ENCODE data around the gene LTBP1.

The LTBP1 gene

DNA sequence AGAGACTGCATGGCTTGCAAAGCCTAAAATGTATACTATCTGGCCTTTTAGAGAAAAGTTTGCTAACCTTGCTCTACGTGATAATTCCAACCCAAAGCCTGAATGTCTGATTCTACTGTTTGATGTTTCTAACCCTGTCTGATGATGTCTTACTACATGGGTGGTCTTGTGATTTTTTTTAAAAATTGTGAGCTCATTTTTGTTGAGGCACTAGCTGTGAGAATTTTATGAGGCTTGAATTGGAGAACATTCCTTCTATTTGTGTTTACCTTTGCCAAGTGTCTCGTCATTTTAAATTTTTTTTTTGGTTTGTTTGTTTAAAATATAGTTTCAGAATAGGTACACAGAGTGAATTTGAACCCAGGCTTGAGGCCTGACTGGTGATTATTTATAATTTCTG lies 15.2 kb upstream of the LTBP1 start:
- DNase-seq (ENCODE audit: low read depth, low spot score) = no peak

DNA sequence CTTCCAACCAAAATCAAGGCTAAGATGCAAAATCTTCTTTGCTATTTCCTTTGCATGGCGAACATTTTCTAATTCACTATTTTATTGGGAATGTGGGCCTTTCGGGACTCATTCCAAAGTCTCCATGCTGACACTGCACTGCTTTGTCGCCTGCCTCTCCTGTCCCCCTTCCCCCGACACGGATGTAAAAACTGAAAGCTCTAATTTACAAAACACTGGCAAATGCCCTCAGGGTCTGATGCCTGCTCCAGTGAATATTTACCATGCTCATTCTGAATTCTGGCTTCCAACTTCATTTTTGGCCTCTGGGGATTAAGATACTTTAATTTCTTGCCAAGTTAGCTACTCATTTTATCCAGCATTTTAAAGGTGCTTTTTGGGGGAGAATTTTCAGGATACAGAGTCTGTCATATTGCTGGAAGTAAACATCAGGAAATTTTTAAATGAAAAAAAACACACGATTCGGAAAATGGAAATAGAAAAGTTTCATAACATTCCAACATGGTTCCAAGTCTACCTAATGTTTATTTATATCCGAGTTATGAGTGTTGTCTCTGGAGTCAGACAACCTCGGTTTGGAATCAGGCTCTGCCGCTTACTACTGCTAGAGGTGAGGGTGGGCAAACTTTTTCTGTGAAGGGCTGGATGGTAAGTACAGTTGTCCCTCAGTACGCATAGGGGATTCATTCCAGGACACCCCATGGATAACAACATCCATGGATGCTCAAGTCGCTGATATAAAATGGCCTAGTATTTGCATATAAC lies 14.6 kb upstream of the LTBP1 start:
- peak; percentile 28 for DNase-seq (ENCODE audit: low read depth, low spot score)

DNA sequence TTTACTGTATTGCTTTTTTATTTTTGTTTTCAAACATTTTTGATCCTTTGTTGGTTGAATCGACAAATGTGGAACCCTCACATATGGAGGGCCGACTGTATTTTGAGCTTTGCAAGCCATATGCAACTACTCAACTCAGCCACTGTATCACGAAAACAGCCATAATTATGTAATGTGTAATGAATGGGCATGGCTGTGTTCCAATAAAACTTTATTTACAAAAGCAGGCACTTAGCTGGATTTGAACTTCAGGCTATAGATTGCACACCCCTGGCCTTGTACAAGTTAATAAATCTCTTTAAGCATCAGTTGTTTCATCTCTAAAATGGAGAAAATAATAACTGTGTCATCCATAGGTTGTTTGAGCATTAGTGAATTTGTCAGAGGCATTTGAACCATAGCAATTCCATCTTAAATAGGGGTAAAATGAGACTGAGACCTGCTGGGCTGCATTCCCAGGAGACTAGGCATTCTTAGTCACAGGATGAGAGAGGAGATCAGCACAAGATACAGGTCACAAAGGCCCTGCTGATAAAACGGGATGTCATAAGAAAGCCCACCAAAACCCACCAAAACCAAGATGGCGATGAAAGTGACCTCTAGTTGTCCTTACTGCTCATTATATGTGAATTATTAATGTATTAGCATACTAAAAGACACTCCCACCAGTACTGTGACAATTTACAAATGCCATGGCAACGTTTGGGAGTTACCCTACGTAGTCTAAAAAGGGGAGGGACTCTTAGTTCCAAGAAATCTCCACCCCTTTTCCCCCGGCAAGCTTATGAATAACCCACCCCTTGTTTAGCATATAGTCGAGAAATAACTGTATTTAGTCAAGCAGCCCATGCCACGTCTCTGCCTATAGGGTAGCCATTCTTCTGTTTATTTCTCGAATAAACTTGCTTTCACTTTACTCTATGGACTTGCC lies 13.7 kb upstream of the LTBP1 start:
- no peak for DNase-seq (ENCODE audit: low read depth, low spot score)

DNA sequence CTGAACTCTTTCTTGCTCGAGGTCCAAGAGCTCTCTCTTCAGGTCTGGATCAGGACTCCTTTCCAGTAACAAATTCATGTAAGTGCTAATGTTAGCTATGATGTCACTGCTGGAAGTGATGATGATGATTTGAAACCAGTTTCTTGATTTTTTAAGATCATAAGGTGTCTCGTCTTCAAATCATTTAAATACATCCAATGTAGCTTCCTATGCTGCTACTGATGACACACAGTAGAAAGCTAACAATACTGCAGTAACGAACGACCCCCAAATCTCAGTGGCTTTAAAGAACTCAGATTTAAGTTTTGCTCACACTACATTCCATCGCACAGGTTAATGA lies 13.0 kb upstream of the LTBP1 start:
- DNase-seq (ENCODE audit: low read depth, low spot score) = no peak

DNA sequence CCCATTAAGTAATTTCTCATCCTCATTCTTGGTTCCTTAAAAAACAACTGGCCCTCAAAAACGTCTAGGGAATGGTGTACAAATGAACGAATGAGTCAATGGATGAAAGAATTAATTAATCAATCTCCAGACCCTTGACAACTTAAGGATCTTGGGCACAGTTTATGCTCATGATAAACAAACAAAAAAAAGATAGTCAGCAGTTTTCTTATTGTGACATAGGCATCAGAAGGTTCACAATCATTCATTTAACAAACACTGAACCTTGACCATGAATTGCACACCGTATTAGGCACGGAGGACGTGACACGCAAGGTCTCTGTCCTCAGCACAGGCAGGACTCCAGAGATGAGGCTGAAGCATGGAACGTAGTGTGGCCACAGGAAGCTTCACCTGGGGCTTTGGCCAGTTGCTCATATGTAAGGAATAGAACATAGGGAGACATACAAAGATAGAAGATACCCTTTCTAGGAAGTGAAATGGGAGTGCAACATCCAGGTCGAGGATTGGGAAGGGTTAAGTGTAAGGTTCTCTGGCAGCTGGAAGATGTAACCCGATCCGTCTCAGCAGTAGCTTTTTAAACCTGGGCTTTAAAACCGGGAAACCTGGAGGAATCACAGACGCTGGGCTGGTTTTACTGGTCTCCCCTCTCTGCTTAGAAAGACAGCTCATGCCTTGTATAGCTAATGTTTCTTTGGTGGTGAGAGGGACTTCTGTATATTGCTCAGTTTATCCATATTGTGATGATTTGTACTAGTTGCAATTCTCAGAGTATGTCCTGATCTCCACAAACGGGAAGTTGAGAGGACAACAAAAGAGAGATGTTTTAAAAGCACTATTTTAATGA lies 8.9 kb upstream of the LTBP1 start:
- peak; percentile 51 for DNase-seq (ENCODE audit: low read depth, low spot score)

DNA sequence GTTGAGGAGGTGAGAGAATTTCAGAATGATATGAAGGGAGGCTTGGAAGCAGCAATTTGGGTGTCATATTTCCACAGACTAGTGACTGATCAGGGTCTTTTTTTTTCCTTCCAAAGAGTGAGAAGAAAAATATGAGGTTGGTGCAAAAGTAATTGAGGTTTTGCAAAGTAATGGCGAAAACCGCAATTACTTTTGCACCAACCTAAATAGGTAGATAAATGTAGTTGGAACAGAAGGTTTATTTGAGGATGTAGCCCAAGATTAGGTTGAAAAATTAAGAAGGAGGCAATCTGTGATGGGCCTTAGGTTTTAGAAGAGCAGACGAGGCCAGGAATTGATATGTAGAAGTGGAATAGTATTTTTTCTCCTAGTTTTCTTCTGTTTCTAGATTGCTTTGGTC lies 7.8 kb upstream of the LTBP1 start:
- no peak for DNase-seq (ENCODE audit: low read depth, low spot score)

DNA sequence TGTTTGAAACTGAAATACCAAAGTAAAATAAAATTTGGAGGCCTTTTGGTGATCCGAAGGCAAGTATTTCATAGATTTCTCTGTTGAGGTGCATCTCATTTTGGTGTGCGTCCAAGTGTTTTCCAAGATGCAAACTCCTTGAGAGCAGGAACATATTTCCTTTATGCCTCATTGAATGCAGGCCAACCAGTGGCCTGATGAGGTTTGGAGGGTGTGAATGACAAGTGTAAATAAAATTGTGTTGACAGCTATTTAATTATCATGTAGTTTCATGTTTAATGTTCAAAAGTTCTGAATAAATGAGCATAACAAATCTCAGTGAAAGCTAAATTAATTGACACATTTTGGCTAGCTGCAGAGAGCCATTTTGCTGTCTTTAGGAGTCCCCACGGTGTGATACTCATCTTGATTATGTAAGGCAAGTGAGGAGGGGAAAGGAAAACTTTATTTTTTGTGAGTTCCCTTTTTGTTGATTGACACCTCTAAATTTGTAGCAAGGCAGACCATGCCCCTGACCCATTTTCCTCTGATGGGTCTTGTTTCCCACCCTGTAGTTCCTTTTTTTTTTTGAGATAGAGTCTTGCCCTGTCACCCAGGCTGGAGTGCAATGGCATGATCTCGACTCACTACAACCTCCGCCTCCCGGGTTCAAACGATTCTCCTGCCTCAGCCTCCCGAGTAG lies 6.3 kb upstream of the LTBP1 start:
- DNase-seq (ENCODE audit: low read depth, low spot score) = no peak

DNA sequence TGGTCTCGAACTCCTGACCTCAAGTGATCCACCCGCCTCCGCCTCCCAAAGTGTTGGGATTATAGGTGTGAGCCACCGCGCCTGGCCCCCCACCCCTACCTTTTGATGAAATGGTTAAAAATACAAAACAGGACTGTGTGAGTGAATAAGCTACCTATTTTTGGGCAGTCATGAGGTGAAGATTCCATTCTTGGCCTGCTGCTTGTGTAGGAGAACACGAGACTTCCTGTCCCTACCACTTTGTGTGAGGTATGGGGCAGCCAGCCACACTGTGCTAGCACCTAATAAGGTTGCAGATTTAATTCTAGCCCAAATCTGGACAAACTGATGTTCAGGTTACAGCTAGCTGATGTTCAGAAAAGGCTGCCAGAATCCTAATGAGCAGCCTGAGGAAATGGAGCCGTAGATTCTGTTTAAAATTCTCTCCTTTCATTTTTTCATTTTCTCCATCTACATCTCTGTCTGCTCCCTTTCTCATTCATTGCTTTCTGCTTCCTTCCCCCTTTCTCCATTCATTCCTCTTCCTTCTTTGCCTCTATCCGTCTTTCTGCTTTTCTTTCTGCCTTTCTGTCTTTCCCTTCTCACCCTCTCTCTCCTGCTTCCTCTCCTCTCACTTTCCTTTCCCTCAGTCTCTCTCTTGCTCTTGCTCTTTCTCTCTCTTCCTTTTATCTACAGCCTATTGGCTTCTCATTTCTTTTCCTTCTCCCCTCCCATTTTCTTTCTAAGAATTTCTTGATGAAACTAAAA lies 4.6 kb upstream of the LTBP1 start:
- DNase-seq (ENCODE audit: low read depth, low spot score) = no peak

DNA sequence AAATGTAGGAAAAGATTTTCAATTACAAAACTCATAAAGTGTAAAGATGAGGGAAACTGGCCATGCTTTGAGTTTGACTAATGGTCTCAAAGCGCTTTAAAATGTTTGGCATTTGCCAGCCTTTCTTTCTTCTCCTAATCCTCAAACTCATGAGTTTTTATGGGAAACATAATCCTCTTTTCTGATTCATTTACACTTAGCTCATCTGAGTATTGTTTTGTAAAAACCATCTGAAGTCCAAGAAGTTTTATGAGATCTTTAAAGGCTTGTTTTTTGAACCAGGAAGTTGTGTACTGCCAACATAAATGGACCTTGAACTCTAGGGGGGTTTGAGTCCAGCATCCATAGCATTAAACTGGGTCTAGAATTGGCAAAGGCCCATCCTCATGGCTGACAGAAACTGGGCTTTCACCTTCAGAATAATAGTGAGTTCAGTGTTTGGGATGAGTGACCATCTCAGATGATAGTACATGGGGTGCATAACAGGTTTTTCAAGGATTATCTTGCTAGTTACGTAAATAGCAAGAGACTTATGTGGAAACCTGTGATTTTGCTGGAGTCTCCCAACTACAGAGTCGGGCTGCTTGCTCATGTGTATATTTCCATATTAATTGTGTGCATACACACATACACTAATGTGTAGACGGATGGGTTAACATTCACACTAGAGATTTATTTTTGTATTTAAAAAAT lies 3.8 kb upstream of the LTBP1 start:
- DNase-seq (ENCODE audit: low read depth, low spot score) = no peak

DNA sequence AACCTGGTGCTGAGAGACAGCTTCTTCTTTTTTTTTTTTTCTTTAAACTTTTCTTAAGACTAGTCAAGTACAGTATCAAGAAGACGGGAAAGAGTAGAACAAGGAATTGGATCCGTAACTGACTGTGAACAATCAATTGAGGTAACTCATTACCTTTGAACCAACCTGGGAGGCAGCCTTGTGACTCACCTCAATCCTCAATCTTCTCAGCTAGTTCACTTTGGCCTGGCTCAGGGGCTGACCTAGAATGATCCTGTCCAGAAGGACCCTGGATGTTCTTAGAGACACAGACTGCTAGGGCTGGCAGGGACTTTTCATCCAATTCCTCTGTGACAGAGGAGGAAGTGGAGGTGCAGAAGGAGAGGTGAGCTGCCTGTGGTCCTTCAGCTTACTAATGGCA lies 1.5 kb upstream of the LTBP1 start:
- no peak for DNase-seq (ENCODE audit: low read depth, low spot score)

DNA sequence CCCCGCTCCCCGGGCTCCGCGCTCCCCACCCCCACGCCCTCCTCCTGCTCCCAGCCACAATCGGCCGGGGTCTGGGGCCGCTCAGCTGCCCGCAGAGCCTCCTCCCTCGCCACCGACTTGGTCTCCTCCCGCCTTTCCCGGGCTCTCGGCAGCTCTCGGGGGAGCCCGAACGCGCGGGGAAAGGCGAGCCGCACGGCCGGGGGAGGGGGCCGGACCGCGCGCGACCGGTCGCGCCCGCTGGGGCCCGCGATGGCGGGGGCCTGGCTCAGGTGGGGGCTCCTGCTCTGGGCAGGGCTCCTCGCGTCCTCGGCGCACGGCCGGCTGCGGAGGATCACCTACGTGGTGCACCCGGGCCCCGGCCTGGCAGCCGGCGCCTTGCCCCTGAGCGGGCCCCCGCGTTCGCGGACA lies 327 bp downstream of the LTBP1 start:
- DNase-seq (ENCODE audit: low read depth, low spot score) = no peak

DNA sequence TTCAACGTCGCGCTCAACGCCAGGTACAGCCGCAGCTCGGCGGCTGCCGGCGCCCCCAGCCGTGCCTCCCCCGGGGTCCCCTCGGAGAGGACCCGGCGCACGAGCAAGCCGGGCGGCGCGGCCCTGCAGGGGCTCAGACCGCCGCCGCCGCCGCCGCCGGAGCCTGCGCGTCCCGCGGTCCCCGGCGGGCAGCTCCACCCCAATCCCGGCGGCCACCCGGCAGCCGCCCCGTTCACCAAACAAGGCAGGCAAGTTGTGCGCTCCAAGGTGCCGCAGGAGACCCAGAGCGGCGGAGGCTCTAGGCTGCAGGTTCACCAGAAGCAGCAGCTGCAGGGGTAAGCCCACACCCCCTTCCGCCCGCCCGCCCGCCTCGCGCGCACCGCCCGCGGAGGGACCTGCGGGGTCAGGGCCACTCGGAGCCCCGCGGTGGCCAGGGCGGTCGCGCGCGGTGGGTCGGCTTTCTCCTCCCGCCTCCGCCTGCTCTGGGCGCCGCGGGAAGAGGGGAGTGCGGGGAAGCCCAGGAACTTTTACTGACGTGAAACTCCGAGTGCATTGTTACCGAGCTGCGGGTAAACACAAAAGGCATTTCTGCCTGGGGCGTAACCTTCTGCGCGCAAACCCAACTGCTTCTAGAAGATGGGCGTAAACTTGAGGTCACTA lies 861 bp downstream of the LTBP1 start:
- peak; percentile 76 for DNase-seq (ENCODE audit: low read depth, low spot score)

DNA sequence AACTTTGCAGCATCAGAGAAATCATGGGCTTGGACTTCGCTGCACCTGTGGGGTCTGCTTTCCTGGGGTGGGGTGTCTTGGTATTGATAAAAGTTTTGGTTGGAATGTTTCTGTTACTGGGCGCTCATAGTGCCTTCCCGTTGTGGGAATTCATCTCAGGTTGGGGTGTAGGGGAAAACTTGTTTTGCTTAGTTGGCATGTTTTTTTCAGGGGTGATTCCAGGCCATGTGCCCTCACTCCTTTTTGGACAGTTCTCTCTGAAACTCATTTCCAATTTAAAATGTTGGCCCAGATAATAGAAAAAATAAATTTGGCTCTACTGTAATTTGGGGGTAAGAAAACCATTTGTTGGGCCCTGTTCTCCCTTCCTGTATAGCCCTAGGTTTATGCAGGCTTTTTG lies 1.5 kb downstream of the LTBP1 start:
- no peak for DNase-seq (ENCODE audit: low read depth, low spot score)

DNA sequence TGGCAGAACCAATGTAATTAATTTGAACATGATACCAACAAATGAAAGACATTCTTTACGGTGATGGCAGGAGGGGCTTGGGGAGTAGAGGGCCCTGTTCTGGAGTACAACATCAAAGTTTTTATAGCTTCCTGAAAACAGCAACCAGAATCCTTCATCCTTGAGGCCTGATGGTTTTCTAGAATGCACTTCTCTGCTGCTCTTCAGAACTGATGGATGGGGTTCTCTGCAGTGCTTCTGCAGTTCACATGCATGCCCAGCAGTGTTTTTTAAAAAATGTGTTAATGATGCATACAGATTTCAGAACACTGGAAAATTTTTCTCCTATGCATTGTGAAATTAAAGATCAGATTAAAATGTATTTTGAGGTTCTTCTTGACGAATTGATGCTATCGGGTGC lies 2.5 kb downstream of the LTBP1 start:
- DNase-seq (ENCODE audit: low read depth, low spot score) = no peak

DNA sequence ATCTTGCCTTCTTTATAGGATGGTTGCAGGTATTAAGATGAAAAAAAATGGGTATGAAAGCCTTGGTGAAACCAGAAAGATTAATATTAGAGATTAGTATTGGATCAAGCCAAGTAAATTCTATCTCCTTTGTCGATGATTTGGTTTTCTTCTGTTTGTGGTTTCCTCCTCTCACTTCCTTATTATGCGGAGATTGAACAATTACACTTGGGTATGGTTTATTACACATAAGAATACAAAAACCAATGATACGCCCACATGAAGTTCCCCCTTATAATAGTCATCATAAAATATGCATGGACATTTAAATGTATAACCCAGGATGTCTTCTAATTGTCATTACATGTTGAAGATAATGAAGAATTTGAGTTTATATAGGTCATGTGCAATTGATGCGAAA lies 4.9 kb downstream of the LTBP1 start:
- no peak for DNase-seq (ENCODE audit: low read depth, low spot score)

DNA sequence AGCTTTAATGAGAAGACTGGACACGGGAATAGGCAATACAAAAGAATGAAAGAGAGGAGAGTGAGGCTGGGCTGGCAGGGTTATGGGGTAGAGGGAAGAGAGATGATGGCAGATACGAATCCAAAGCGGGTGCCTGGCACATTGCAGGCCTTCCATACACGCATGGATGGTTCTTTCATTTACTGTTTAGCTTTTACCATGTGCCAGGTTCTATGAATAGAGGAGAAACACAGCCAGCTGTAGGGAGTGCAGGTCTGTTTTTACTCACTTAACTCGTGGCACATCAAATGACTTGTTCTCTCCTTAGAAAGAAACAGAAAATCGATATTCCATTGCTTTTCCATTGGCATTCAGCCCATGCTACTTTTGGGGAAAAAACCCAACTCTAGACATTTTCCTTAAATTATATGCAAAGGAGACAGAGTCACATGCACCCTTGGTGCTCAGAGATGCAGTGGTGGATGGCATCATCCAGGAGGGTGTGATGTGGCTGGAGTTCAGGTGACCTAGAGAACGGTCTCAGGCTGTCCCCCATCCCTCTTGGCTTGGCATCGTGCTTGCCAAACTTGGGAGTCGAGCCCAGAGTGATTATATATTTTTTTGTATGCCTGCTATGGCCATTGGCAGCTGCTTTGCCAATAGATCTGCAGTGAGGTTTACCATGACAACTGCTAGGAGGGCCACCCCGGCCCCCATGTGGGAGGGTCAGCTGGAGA lies 6.2 kb downstream of the LTBP1 start:
- DNase-seq (ENCODE audit: low read depth, low spot score) = no peak

DNA sequence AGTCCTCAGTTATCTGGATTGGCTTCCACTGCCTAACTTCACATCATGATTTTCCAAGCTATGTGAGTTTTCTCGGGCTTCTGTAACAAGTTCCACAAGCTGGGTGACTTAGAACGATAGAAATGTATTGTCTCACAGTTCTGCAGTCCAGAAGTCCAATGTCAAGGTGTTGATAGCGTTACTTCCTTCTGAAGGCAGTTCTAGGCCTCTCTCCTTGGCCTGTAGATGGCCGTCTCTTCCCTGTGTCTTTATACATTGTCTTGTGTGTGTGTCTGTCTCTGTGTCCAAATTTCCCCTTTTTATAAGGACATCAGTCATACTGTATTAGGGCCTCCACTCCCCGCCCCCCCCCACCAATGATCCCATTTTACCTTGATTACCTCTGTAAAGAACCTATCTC lies 7.5 kb downstream of the LTBP1 start:
- no peak for DNase-seq (ENCODE audit: low read depth, low spot score)

DNA sequence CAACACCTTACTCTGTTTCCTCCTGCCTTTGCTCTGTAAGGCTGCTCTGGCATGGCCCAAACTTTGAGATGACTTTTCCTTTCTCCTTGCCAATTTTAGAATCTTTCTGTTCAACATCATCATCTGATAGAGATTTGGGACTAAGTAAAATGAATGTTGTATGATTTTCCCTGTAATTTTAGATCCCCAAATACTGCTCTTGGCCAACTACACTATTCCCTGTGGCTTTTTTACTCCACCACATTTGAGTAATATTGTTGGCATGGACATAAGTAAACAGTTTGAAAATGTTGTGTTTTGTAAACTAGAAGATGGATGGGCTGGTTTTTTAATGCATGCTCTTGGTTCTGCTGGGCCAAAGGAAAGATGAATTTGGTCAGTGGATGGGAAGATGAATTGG lies 12.1 kb downstream of the LTBP1 start:
- no peak for DNase-seq (ENCODE audit: low read depth, low spot score)

DNA sequence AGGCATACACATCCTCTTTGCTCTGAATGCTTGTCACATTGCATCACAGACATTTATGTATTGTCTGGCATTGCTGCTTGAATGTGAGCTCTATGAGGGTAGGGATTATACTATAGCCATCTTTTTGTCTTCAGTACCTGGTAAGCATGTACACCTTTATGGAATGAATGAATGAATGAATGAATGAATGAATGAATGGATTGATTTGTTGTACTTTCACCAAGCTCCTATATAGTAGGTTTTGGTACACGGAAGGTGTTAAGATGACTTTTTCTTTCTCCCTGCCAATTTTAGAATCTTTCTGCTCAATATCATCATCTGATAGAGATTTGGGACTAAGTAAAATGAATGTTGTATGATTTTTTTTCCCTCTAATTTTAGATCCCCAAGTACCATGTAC lies 13.5 kb downstream of the LTBP1 start:
- no peak for DNase-seq (ENCODE audit: low read depth, low spot score)

Measured in astrocyte of the hippocampus (primary cell).